Islet precursor cell (in vitro differentiated cells): ENCODE results near the gene SH3BP5.

Experiments used
- DNase-seq: peaks from one replicate; pipeline ENCODE4 v3.0.0-alpha.2; 2018

The SH3BP5 gene

DNA sequence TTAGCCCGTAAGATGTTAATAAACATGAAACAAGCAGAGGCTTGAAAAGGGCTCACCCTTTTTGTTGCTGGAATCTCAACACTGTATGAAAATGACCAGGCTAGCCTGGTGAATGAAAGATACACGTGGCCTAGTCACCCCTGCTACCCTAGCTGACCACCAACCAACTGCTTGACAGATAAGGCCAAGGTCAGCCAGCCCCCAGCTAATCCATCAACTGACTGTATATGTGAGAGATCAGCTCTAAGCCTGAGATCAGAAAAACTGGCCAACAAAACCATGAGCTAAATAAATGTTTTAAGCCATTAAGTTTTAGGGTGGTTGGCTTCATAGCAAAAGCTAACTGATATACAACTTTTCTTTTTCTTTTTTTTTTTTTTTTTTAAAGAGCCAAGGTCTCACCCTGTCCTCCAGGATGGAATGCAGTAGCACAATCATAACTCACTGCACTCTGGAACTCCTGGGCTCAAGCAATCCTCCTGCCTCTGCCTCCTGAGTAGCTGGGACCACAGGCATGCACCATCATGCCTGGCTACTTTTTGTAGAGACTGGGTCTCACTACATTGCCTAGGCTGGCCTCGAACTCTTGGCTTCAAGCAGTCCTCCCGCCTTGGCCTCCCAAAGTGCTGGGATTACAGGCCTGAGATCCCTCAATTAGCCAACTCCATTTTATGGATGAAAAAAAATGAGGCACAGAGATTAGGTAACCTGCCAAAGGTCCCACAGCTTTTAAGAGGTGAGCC, 34.6 kb downstream of the SH3BP5 start:
- DNase-seq, result no peak

DNA sequence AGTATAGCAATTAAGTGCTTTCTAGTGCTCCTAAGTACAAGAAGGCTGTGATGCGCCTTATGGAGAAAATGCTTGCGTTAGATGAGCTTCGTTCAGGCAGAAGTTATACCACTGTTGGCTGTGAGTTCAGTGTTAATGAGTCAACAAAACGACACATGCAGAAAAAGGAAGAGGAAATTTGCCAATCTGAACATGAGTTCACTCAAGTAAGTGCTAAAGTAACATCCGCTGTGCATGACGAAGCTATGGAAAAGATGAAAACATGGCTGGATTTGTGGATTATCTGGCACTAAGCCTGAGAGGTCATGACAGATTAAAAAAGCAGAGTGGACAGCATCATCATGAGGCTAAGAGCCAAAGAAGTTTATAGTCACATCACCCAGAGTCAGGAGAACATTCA, 36.9 kb downstream of the SH3BP5 start:
- DNase-seq, result no peak

- no peak for DNase-seq
These were observed 37.5 kb downstream of the SH3BP5 start for GRCh38 chr3:15294929-15295328.

GRCh38 chr3:15292765-15293522, 39.4 kb downstream of the SH3BP5 start:
- DNase-seq, result peak; percentile 76

GRCh38 chr3:15291589-15292541, 40.5 kb downstream of the SH3BP5 start:
- DNase-seq, result no peak

GRCh38 chr3:15290736-15291135, 41.6 kb downstream of the SH3BP5 start:
- no peak for DNase-seq

GRCh38 chr3:15289661-15290060, 42.7 kb downstream of the SH3BP5 start:
- DNase-seq, result no peak

- no peak for DNase-seq
These were observed 43.9 kb downstream of the SH3BP5 start for GRCh38 chr3:15288331-15289035.

DNA sequence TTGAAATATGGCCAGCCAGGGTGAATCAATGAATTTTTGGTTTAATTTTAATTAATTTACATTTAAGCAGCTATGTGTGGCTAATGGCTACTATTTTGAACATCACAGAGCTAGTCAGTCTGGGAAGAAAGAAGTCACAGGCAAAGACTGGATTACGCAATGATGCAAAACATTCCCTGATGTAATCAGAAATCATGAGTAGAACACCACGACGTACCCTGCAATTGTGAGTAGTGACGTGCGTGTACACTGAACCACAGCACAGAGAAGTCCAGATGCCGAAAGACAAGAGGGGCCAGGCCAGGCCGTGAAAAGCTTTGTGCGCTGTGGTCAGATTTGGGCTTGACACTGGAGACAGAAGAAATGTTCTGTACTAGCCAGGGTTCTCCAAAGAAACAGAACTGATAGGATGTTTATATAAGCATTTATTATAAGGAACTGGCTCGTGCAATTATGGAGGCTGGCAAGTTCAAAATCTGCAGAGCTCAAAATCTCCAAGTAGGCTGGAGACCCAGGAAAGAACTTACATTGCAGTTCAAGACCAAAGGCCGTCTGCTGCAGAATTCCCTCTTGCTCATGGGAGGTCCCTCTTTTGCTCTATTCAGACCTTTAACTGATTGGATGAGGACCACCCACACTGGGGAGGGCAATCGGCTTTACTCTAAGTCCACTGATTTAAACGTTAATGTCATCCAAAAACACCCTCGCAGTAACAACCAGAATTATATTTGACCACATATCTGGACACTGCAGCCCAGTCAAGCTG, 44.6 kb downstream of the SH3BP5 start:
- no peak for DNase-seq

DNA sequence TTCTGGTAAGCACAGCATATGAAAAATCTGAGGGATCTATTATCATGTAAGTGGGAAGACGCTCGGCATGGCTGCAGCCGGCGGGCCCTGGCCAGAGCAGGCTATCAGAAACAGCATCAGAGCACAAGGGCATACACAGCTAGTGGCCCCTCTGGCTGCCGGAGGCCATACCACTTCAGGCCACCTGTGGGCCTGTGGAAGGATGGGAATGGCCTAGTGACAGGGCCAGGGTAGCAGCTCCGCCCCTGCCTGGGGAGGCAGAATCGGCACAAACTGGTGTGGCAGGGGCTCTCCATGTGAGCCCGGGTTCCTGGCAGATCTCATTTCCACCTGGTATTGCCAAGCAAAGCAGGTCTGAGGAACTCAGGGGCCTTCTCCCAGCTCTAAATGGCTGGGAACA, 46.4 kb downstream of the SH3BP5 start:
- DNase-seq, result no peak

DNA sequence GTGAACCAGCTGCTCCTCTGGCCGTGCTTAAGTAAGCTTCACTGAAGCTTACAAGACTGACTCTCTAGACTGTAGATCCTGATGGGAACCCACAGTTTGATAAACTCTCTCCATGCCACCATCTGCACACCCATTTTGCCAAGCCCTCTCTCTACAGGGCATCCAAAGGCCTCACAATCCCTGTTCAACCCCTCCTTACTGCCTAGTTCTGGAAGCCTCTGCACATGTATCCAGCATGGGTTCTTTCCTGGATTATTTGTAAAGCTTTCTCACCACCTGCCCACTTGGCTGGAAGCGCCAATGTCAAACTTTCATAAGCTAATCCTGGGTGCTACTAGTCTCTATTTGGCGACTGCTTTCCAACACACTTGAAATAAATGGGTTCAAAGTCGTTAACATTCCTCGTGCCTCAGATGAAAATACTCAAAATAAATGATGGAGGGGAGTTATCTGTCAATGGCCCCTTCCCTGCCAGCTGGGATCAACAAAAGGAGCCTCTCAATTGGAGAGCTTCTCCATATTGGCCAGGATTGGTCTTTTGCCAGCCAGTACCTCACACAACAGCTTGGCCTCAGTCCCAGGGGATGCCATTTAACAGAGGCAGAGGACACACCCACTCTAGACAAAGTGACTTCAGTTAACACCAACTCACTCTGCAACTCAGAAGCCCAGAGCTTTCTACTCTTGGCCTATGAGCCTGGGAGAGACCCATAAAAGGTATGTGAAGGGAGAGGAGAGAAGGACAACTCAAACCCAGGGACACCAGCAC, 48.1 kb downstream of the SH3BP5 start:
- no peak for DNase-seq

- no peak for DNase-seq
These were observed 48.7 kb downstream of the SH3BP5 start for GRCh38 chr3:15283702-15284101.

DNA sequence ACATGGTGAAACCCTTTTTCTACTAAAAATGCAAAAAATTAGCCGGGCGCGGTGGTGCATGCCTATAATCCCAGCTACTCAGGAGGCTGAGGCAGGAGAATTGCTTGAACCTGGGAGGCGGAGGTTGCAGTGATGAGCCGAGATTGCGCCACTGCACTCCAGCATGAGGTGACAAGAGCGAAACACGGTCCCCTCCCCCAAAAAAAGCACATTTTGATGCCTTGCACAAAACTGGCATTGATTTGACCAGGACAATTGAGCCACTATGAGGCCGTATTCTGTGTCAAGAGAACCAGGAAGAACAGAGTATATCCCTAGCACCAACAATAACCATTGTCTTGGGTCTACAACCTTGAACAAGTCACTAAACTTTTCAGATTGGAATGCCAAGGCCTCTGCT, 50.6 kb downstream of the SH3BP5 start:
- no peak for DNase-seq

GRCh38 chr3:15280853-15281532, 51.4 kb downstream of the SH3BP5 start:
- DNase-seq, result no peak

GRCh38 chr3:15279671-15280402, 52.5 kb downstream of the SH3BP5 start:
- DNase-seq, result no peak

GRCh38 chr3:15279205-15279604, 53.2 kb downstream of the SH3BP5 start:
- DNase-seq, result no peak

DNA sequence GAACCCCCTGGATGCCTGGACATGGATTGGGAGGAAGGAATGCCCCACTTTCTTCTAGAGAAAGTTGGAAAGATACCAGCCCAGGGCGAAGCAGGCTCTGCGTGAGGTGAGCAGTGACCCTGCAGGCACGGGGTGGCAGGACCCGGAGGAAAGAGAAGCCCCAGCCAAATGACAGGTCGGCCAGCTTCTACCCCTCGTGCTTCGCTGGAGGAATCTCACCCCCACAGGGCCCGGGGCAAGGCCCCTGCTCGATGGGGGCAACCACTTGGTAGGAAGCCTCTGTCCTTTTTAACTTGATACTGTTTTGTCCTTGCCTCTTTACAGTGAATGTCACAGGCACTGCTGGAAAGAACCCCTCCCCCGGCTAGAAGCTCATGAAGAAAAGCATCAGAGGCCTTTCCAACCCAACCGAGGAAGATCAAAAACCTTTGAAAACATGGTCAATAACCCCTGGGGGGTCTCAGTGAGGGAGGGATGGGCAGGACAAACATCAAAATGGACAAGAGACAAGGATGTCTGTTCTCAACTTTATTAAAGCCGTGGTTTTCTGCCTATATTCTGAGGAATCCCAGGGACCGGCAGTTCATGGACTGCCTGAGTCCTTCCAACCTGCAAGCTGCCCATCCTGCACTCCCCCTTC, 54.4 kb downstream of the SH3BP5 start:
- no peak for DNase-seq

DNA sequence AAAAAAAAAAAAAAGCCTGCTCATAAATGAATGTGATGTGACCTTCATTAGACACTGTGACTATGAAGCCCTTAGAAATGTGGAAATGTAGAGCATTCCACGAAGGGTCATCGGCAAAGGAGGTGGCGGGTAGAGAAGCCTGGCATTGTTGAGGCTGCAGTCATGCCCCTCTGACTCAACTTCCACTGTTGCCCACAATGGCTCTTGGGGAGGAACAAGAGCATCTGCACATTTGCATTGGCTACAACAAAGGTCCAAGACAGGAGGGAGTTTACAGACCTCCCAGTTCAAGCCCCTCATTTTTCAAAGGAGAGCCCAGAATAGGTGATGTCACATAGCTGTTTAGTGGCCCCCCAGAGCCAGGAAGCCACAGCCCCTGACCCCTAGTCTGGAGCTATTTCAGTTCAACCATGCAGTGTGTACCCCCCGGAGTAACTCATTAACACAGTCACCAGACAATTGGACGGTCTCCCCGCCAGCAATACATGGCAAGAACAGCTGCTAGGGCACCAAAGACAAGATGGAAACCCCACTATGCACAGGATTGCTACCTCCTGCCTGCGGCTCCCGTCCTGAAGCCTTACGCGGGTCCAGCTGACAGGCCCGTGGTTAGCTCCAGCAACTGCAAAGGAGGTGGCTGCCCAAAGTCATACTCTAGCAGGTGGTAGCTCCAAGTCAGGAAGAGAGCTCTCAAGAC, 56.2 kb downstream of the SH3BP5 start:
- DNase-seq, result peak; percentile 24

- DNase-seq, result peak; percentile 38
These were observed 59.2 kb downstream of the SH3BP5 start for GRCh38 chr3:15273227-15273626.
